Measurements from ENCODE around the gene TMEM151A.
"Not testable (repeated sequence)": the region's sequence is repeated elsewhere in the genome, so short reads cannot be mapped to it uniquely, and the experiment has no call there.

The TMEM151A gene

DNA sequence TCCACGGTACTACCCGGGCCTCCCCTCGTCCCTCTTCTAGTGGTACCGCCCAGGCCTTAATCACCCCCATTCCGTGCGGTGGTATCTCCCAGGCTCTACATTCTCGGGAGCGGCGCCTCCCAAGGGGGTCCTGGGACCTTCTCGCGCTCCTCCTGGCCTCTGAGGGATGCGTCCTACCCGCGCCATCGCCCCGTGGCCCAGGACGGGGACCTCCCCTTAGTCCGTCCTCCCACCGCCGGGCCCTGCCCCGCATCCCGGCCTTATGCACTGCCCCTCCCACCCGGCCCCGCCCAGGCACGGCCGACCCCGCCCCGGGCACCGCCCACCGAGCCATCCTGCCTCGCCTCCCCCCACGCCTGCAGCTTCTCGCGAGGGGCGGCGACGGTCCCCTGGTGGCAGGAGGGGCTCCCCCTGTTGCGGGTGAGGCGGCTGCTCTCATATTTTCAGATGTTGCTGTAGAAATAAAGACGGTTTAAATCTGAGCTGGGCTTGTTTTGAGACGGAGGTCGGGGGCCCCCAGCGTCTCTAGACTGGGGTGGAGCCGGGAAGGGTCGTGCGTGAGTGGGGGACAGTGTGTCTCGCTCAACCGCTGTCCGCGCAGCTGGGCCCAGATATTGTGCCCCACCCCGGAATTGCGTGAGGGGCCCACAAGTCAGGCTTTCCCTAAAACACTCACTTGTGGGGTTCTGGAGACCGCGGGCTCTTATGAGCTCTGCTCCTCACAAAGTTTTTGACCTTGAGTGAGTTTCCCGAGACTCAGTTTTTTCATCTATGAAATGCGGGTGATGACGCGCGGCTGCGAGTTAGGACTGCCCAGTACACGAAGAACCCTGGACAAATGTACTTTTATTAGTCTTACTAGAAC lies 24.1 kb upstream of the TMEM151A start:
- DNase-seq (ENCODE audit: low read depth in 2 of 2) = peak; percentile 85 to 88

DNA sequence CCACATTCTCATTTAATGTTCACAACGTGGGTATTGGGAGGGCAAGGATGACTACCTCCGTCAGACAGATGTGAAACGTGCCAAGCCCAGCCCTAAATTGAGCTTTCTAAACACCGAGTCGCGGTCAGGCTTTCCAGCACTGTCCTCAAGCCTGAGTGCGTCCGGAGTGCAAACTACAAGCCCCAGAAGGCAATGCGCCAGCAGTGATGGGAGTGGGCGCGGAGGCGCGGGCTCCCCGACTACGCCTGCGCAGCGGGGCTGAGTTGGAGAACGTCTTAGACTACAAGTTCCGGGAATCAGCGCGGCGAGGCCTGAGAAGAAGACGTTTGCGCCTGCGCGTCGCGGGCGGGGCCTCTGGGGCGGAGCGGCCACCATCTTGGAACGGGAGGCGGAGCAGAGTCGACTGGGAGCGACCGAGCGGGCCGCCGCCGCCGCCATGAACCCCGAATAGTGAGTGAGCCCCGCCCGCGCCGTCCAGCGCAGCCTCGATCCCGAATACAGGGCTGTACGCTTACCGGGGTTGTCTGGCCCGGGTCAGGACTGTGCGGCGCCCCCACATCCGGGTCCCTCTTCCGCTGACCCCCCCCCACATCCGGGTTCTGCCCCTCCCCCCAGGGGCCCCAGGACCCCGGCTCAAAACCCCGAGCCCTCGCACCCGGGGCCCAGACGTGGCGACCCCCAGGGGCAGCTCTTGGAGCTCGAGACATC lies 23.3 kb upstream of the TMEM151A start, which contains the start of gene RAB1B:
Gene RAB1B, plus strand, starts transcription at position 396 of the 708 bp plus-strand sequence. Its CDS starts 41 bp downstream, at position 437.
- DNase-seq (ENCODE audit: low read depth in 2 of 2) = peak; percentile 99

DNA sequence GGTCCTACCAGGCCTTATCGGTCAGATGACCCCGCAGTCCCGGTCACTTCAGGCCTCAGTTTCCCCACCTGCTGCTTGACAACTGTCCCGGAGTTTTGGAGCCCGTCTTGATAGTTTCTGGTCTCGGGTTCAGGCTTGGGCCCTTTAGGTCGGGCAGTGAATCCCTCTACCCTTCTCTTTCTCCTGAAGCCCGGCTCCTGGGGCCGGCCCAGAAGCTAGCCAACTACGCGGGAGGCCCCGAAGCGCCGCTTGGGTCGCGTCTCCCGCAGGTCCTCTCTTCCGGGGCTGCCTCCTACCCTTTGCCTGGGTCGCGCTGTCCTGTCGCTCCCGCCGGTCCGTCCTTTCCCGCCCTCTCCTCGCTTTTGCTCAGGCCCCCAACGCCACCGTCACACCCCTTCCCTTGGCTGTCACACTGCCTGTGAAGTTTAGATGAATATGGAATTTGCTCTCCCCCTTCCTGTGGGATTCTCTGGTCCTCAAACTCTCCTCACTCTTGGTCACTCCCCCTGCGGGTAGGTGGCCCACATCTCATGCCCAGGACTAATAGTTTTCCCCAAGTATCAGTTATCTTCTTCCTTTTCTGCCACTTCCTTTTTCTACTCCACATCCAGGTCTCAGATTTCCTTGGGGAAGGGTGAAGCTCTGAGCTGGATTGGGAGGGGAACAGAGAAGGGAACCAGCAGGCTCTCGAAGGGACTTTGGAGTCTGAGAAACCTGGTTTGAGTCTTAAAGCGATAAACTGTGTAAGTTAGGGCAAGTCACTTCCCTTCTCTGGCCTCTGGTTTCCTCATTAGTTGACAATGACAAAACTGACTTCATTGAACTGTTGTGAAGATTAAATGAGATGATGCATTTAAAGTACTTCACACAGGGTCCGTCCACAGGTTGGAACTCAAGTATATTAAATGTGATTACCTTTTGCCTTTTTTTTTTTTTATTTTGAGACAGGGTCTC lies 22.5 kb upstream of the TMEM151A start:
- no peak for DNase-seq (ENCODE audit: low read depth in 2 of 2)

DNA sequence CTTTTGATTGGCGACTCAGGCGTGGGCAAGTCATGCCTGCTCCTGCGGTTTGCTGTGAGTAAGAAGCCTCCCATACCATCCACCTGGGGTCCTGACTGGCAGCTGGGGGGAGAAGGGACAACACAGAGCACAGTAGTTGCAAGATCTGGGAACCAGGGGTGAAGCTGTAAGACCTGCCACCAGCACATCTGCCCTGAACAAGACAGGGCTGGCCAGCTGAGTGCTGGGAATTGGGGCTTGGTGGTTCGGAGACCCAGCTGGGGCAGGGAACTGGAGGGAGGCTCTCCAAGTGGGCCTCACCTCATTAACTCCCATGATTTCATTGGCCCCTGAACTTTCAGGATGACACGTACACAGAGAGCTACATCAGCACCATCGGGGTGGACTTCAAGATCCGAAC lies 19.9 kb upstream of the TMEM151A start:
- no peak for DNase-seq (ENCODE audit: low read depth in 2 of 2)

DNA sequence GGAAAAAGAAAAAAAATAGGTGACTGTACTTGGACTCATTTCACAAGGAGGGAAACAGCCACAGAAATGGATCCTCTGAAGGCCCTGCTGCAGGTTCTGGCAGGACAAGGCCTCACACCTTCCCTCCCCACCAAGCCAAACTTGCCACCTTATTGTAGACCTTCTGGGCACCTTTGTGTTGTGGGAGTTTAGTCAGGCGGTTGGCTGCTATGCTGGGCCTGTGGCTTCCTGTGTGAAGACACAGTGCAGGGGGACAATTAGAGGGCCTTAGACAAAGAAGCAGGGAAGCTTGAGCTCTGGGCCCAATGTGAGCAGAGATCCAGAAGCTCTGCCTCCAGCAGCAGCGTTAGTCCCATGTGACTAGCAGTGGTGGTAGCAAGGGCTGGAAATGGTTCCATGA lies 19.1 kb upstream of the TMEM151A start:
- no peak for DNase-seq (ENCODE audit: low read depth in 2 of 2)

DNA sequence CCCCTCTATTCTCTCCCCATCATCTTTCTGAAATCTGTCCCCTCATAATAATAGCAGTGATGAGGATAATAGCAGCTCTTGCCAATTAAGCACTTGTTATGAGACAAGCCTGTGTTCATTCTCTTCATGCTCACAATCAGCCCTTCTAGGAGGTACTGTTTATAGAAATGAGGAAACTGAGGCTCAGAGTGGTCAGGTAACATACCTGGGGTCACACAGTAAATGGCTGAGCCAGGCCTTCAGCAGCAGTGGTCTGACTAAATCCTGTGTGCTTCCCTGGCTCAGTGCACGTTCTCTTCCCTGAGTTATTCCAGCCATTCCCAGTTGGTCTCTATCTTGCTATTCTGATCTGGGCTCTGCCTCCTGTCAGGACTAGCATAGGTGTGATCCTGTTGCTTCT lies 17.5 kb upstream of the TMEM151A start:
- no peak for DNase-seq (ENCODE audit: low read depth in 2 of 2)

DNA sequence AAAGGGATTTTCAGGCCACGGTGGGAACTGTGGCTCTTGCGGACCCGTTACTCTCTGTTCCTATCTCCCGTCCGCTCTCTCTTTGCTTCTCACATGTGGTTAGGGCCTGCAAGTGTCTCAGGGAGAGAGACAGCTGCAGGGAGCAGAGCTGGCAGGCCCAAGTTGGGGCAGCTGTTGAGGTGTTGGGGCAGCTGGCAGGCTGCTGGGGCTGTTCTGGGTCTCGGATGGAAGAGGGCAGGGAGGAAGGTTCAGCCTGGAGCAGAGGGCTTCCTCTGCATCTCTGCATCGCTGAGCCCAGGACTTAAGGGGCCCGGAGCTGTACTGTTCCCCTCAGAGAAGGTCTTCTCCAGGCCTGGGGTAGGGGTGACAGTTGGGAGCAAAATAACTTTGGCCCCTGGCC lies 16.3 kb upstream of the TMEM151A start:
- DNase-seq (ENCODE audit: low read depth in 2 of 2) = no peak

DNA sequence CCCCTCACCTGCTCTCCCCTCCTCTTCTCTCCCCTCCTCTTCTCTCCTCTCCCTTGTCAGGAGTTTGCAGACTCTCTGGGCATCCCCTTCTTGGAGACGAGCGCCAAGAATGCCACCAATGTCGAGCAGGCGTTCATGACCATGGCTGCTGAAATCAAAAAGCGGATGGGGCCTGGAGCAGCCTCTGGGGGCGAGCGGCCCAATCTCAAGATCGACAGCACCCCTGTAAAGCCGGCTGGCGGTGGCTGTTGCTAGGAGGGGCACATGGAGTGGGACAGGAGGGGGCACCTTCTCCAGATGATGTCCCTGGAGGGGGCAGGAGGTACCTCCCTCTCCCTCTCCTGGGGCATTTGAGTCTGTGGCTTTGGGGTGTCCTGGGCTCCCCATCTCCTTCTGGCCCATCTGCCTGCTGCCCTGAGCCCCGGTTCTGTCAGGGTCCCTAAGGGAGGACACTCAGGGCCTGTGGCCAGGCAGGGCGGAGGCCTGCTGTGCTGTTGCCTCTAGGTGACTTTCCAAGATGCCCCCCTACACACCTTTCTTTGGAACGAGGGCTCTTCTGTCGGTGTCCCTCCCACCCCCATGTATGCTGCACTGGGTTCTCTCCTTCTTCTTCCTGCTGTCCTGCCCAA lies 15.6 kb upstream of the TMEM151A start:
- DNase-seq (ENCODE audit: low read depth in 2 of 2) = no peak

DNA sequence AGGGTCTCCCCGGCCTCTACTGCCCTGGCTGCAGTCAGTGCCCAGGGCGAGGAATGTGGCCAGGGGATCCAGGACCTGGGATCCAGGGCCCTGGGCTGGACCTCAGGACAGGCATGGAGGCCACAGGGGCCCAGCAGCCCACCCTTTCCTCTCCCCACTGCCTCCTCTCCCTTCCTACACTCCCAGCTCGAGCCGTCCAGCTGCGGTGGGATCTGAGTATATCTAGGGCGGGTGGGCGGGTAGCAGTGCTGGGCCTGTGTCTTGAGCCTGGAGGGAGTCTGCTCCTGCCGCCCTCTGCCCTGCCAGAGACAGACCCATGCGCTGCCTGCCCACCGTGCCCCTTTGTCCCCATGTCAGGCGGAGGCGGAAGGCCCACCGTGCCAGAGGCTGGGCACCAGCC lies 15.1 kb upstream of the TMEM151A start:
- DNase-seq (ENCODE audit: low read depth in 2 of 2) = not testable (repeated sequence)

DNA sequence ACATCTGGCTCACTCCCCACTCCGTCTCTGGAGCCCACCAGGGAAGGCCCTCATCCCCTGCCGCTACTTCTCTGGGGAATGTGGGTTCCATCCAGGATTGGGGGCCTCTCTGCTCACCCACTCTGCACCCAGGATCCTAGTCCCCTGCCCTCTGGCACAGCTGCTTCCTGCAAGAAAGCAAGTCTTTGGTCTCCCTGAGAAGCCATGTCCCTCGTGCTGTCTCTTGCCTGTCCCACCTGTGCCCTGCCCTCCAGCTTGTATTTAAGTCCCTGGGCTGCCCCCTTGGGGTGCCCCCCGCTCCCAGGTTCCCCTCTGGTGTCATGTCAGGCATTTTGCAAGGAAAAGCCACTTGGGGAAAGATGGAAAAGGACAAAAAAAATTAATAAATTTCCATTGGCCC lies 14.6 kb upstream of the TMEM151A start:
- not testable (repeated sequence) for DNase-seq (ENCODE audit: low read depth in 2 of 2)

DNA sequence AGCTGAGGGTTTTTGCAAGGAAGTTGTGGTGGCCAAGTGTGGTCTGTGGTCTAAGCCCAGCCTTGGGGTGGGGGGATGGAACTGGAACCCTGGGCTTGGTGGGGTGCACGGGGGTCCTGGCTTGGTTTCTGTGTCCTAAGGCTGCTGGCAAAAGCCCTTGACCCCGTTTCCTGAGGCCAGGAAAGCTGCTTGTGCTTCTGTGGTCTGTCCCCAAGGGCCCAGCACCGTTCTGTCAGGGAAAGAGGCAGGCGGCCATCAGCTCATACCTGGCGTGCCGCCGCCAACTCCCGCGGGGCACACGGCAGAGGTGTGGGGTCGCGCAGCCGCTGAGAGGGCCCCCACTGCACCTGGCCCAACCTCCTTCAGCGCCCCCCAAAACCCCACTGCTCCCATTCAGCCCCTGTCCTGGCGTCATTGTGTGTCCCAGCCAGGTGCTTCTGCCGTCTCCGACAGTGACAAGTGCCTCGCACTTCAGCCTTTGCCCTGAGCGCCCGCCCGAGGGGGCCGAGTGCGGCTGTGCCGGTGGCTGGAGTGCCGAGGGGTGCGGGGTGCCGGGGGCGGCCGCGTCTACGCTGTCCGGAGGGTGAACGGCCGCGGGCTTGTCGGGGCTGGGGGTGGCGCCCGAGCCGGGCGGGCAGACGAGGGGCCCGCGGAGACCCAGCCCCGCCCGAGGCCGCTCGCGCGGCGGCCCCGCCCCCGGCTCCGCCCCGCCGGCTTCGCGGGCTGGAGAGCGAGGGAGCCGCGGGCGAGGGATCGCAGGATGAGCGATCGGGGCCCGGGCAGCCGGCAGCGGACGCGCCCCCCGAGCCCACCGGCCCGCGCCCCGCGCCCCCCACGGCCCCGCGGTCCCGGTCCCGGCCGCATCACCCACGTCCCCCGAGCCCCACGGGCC lies 14.0 kb upstream of the TMEM151A start, which contains the start of gene CNIH2:
Gene CNIH2, plus strand, starts transcription at position 705 of the 892 bp plus-strand sequence. CDS start 282 bp downstream, outside the sequence.
- DNase-seq (ENCODE audit: low read depth in 2 of 2) = no peak

DNA sequence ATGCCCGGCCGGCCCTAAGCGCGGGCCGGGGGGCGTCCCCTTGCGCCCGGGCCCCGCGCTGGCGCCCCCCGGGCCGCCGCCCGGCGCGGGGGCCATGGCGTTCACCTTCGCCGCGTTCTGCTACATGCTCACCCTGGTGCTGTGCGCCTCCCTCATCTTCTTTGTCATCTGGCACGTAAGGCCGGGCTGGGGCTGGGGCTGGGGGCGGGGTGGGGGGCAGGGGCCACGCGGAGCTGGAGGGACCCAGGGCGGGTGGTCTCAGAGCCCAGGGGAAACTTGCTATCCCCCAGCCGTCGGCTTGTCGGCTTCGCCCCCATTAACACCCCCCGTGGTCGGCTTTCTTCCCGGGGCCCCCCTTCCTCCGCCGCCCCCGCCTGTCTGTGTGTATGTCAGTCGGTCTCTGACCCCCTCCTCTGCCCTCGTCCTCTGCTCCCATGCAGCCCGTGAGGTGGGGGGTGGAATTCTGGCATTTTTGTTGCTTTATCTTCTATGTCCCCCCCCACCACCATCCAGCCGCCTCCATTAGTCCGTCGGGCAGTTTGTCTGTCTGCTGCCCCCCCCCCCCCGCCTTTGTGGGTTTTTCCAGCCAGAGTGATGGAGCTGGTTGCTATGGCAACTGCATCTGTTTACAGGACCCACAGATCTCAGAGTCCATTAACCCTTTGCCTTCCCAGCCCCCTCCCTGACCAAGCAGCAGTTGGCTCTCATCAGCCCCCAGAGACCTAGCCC lies 13.2 kb upstream of the TMEM151A start:
- no peak for DNase-seq (ENCODE audit: low read depth in 2 of 2)

DNA sequence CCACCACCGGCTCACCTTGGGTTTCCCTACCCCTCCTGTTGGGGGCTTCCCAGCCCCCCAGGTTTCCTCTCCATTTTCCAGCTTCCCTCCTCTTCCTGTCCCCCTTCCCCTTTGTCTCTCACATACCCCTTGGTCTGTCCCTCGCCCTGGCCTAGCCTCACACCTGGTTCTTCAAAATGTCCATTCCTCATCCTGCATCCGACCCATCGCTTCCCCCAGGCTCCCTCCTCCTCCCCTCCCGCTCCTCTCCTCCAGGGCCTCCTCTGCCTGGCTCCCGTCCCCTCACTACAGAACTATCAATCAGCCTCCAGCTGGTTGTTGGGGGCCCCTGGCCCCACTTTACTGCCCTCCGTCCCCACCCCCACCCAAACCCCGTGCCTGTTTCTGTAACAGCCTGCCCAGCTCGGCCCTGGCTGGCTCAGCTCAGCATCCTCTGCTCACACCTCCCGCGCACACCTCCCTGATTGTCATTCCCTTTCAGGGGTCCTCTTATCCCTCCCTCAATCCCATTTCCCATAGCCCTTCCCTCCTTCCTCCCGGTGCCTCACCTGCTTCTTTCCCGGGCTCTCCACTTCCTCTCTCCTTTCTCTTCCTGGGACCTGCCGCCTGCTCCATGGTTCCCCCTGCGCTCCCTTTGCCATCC lies 12.5 kb upstream of the TMEM151A start:
- DNase-seq (ENCODE audit: low read depth in 2 of 2) = no peak

DNA sequence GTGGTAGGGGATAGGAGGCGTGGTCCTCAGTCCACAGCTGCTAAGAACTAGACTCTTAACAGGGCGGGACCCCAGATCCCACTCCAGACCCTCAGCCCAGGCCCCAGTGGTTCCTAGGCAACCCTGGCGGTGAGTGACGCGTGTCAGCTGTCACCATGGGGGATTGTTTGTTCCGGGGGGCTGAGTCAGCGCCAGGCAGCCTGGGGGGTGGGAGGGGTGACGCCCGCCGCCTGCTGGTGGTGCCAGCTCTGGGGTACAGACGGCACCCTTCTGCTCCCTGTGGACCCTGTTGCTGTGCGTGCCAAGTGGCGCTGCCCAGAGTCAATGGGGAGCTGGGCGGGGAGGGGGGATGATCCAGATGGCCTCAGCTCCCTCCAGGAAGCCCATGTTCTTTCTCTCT lies 11.3 kb upstream of the TMEM151A start:
- DNase-seq (ENCODE audit: low read depth in 2 of 2) = no peak

DNA sequence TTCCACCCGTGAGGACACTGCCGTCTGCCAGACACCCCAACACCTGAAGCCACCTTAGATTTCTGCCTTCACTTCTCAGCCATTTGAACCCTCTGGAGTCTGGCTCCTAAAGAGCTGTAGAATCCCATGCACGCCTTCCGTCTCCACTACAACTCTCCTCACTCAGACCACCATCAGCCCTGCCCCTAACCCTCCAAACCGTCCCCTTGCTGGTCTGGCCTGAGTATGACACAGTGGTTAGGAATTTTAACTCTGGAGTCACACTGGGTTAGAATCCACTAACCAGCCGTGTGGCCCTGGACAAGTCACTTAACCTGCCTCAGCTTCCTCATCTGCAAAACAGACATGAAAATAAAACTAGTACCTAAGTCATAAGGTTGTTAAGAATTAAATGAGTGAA lies 10.7 kb upstream of the TMEM151A start:
- no peak for DNase-seq (ENCODE audit: low read depth in 2 of 2)

DNA sequence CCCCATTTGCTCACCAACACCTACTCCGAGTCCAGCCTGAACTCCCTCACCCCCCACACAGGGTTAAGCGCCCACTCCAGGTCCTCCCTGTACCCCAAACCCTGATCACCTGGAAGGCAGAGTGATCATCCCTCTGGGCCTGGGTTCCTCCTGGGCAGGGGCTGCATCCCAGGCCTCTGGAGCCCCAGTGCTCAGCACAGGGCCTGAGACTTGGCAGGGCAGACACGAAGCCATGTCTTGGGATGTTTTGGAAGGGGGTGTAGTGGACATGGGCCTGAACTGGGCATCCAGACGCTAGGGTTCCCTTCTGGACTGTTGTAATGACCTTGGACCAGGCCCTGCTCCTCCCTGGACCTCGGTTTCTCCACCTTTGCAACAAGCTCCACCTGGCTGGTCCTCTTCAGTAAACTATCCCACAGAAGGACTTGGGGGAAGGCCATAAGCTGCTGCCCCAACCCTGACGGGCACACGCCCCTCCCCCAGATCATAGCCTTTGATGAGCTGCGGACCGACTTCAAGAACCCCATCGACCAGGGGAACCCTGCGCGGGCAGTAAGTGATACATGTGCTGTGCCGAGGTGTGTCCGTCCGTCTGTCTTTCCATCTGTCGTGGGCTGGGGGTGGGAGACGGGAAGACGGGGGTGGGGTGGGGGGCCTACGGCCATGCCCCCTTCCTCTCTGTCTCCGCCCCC lies 9.8 kb upstream of the TMEM151A start:
- DNase-seq (ENCODE audit: low read depth in 2 of 2) = no peak

DNA sequence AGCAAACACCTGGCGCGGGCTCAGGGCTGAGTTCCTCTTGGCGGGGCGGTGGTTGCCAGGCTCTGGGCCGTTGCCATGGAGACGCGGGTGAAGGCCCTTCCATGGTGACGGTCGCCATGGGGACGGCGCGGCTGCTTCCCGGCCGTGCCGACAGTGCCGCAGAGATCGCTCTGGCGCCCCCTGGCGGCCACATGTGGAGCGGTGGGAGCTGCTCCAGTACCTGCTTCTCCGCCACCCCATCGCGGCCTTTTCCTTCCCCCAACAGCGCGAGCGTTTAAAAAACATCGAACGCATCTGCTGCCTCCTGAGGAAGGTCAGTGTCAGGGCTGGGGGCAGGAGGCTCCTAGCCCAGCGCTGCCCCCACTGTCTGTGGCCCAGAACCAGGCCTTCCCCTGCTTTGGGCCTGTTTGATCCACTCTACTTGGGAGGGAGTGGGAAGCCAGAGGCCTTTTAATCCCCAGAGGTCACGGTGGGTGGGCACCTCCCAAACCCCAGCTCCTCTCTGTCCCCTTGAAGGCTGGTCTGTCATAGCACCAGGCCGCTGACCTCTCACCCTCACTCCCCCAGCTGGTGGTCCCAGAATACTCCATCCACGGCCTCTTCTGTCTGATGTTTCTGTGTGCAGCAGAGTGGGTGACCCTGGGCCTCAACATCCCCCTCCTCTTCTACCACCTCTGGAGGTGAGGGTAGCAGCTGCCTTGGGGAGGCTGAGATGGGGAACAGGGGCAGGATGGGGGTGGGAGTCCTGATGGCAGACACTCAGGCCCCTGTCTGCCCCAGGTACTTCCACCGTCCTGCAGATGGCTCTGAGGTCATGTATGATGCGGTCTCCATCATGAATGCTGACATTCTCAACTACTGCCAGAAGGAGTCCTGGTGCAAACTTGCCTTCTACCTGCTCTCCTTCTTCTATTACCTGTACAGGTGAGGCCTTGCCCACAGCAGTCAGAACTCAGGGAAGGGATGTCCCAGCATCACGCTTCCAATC lies 8.9 kb upstream of the TMEM151A start:
- peak; percentile 99 to 100 for DNase-seq (ENCODE audit: low read depth in 2 of 2)
